GM21717 (cell line): ENCODE results near the gene MAP1LC3C.

Experiments
- ATAC-seq: cut with Tn5 transposase; IDR thresholded peaks from one replicate; pipeline ENCODE4 v1.9.1; 2021; ENCODE audit warnings: mild to moderate bottlenecking, moderate library complexity; ENCODE audit not compliant: unreplicated experiment

Gene MAP1LC3C

DNA sequence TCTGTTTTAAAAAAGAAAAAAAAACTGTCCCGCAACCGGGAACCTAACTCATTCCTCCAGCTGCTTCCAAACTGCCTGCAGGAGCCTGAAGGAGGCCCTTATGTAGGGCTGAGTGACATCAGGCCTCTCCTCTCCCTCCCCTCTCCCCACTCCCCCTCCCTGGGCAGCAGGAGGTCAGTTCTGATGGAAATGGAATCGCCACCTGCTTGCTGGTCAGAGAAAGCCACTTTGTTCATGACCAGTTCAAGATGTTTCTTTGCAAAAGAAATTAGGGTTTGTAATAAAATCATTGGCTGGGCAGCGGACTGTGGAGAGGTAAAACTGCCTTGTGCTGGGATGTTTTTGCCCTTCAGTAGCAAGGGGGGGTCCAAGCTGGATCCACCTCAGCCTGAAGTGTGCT is at the start of gene MAP1LC3C:
MAP1LC3C (minus strand) TSS at position 73 of the 400 bp plus-strand sequence. CDS start 90 bp downstream, outside the sequence.
- ATAC-seq: no peak

GRCh38 chr1:242043165-242043564 is 44.3 kb upstream of the MAP1LC3C start:
- no peak for ATAC-seq

DNA sequence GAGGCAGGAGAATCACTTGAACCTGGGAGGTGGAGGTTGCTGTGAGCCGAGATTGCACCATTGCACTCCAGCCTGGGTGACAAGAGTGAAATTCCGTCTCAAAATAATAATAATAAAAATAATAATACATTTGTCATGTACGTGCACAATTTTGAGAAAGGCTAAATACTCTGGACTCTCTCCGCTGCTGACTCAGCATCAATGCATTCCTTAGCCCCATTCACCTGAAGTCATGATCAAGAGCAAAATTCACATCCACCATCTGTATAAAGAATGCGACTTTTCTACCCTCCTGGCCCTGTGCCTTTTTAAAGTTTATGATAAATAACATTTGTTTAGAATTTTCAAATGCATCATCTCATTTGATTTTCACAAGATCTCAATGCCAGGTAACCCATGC is 35.5 kb upstream of the MAP1LC3C start:
- no peak for ATAC-seq

- no peak for ATAC-seq
These were observed 34.5 kb upstream of the MAP1LC3C start for GRCh38 chr1:242033447-242033846.

DNA sequence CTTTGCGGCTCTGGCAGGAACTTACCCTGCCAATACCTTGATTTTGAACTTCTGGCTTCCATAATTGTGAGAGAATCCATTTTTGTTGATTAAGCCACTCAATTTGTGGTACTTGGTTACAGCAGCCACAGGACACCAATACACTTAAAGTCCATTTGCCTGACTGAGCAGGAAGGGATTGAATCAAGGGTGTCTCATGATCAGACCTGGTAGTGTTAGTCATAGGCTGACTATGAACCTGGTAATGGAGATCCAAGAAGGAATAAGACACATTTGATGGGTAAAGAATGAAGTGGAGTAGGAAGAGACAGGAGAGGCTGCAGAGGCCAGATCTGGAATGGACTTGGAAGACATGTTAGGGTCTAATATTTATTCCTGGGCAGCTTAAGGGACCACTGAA is 31.2 kb upstream of the MAP1LC3C start:
- ATAC-seq: no peak

DNA sequence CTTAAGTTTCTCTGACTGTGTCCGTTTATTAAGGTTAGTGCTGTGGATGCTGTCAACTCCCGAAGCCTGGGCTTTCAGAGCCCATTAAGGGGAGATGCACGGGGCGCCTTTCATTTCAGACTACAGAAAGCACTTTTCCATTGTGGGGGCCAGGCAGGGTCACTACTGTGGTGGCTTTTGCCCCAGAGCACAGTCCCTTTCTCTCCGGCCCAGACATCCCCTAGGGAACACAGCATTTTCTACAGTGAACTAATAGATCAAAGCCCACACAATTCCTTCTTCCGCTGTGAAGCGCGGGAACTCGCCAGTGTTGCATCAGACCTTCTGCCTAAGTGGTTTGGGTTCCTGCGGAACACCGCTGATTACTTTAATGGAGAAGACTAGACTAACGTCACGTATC is 26.8 kb upstream of the MAP1LC3C start:
- no peak for ATAC-seq

DNA sequence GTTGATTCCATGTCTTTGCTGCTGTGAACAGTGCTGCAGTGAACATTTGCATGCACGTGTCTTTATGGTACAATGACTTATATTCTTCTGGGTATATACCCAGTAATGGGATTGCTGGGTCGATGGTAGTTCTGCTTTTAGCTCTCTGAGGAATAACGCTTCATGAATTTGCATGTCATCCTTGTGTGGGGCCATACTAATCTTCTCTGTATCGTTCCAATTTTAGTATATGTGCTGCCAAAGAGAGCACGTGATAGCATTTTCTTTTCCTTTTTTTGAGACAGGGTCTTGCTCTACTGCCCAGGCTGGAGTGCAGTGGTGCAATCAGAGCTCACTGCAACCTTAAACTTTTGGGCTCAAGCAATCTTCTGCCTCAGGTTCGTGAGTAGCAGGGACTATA is 24.9 kb upstream of the MAP1LC3C start:
- ATAC-seq: no peak

DNA sequence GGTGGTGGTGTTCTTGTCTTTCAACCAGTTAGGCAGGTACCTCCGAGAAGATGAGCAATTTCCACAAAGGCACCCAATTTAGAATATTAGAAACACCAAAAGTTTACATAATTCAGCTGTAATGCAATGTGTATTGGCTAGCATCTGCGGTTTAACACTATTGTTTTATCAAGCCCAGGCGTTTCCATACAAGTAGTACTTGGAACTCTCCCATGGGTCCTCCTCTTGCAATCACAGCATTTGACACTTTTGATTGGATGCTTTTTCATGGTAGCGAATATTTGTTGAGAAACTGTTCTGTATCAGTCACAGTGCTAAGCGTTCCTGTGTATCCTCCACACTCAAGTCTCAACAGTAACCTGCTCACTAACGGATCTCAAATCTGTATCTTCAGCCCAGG is 20.1 kb upstream of the MAP1LC3C start:
- ATAC-seq: no peak

GRCh38 chr1:242017580-242018233 is 18.8 kb upstream of the MAP1LC3C start:
- ATAC-seq: peak; percentile 87

DNA sequence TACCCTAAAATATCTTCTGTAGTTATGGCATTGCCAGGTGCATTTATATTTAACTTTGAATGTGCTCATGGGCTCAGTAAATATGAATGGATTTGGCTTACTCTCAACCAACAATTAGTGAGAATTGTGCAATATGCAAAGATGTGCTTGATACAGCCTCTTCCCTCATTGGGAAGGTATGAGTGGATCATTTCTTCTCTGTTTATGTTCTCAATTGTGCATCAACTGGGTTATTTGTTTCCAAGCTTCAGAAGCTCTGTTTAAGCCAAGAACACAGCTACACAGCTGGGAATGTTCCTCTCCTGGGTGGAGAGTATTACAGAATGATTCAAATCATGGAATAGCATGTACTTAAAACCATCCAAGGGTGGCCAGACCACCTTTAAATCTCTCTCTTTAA is 17.6 kb upstream of the MAP1LC3C start:
- ATAC-seq: no peak

DNA sequence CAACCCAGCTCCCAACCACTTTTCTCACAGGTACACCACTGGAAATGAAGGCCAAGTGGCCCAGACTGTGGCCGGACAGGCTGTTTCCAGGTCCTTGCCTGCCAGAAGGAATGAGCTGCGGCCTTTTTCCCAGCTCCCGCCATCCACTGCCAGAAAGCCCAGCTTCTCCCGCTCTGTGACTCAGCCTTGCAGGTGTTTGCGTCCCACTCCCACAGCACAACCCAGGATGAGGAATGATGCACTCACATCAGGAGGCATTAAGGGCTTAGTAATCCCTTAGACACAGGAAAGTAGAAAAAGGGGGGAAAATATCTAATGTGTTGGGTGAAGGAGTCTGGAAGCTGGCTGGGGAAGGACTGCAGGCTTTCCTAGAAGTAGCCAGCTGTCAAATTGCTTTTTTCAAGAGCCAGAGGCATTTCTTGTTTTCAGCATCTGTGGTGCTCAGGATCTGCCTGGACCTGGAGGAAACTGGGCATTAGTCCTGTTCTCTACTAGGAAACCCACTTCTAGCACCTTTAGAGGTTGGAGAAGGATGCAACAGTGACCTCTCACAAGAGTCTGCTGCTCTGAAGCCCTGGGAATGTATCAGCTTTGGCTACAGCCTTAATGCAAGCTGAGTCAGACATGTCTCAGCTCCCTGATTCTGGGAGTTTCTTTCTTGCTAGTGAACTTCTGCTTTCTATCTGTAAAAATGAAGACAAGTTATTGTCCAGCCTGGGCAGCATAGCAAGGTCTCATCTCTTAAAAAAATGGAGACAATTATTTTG is 13.2 kb upstream of the MAP1LC3C start:
- no peak for ATAC-seq

DNA sequence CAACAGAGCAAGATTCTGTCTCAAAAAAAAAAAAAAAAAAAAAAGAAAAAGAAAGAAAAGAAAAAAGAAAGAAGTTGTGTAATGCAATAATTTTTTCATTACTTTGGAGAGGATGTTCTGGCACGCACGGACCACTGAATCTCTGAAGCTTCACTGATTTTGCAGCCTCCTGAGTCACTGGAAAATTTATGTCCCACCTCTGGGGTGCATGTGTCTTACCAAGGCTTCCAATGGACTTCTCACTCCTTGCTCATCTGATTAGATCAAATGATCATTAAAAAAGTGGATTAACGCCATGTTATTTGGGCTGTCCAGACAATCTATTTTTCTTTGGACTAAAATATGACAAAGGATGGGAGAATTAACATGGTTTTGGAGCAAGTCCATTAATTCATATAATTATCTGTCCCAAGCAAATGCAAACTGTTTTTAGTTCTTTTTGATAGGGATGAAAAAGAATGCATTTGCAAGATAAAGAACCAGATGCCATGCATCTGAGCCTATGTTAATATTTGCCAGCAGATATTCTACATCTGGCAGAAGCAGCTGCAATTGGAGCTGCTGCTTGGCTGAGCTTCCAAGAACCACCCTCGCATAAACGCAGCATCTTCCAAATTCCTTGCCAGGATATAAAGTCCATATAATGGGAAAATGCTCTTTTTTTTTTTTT is 10.1 kb upstream of the MAP1LC3C start:
- no peak for ATAC-seq

GRCh38 chr1:242006976-242007375 is 8.1 kb upstream of the MAP1LC3C start:
- ATAC-seq: no peak

- ATAC-seq: no peak
These were observed 7.1 kb upstream of the MAP1LC3C start for GRCh38 chr1:242005866-242006535.

DNA sequence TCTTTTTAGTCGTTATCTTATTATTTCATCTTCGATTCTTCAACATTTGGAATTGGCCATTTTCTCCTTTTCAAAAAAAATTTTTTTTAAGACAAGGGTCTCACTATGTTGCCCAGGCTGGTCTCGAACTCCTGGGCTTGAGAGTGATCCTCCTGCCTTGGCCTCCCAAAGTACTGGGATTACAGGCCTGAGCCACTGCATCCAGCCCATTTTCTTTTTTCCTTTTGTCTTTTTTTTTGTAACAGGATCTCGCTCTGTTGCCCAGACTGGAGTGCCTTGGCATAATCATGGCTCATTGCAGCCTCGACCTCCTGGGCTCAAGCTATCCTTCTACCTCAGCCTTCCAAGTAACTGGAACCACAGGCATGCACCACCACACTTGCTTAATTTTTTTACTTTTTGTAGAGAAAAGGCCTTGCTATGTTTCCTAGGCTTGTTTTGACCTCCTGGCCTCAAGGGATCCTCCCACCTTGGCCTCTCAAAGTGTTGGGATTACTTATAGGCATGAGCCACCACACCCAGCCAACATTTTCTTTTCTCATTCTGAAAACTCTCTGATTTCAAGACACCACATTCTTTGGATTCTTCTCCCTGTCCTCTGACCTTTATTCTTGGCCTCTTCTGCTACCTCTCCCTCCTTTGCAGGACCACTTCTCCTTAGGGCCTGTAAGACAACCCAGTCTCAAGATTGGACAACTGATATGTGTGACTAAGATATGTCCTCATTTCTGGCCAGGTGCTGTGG is 6.0 kb upstream of the MAP1LC3C start:
- ATAC-seq: no peak

- no peak for ATAC-seq
These were observed 3.6 kb upstream of the MAP1LC3C start for GRCh38 chr1:242002510-242002909.

DNA sequence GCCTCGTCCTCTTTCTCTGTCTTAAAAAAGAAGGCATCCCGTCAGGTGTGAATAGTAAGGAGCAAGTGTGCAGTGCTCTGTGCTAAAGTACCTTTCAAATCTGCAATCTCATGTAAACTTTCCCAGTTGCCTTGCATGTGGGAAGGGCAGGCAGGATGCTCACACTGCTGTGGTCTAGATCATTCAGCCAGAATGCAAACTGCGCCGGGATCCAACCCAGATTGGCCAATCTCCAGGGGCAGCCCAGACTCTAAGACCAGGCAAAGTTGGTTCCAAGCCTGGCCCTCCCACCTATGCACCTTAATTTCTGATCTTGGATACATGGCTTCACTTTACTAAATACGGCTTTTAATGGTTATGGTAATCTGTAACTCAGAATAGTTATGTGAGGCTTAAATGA is 3.2 kb upstream of the MAP1LC3C start:
- no peak for ATAC-seq

GRCh38 chr1:242000434-242000833 is 1.5 kb upstream of the MAP1LC3C start:
- ATAC-seq: no peak

GRCh38 chr1:241998412-241998921 is 431 bp downstream of the MAP1LC3C start:
- peak; percentile 64 for ATAC-seq

GRCh38 chr1:241997401-241997998 is 1.4 kb downstream of the MAP1LC3C start:
- ATAC-seq: no peak
